Tibial nerve (tissue), 4 donors: ENCODE results near the gene MCCC1. TPM values are rescaled to one million over a fixed set of nuclear protein-coding genes. Genes with fewer than 3 reads are reported as not detected.

Experiments used
- DNase-seq, 2 donors: peaks; one replicate each; pipeline ENCODE4 v3.0.0-alpha.2; 2019; ENCODE audit warnings: low spot score in 2 of 2
- H3K27ac ChIP-seq, 4 donors: fragments of 200-600 bp; sonication (generic) in 3 of 4; one replicate each; pipeline ENCODE4 v1.5.1; 2017 to 2019; ENCODE audit warnings: mild to moderate bottlenecking in 1 of 4
- H3K27me3 ChIP-seq, 2 donors: fragments of 200-600 bp; sonication (generic) in 1 of 2; one replicate each; pipeline versions ENCODE4 v1.5.1 to v1.6.0; 2017 to 2019
- H3K36me3 ChIP-seq, 3 donors: fragments of 200-600 bp; sonication (generic); one replicate each; pipeline ENCODE4 v1.5.1; 2018 to 2019
- H3K4me1 ChIP-seq, 4 donors: fragments of 200-600 bp; sonication (generic) in 3 of 4; one replicate each; pipeline ENCODE4 v1.5.1; 2017 to 2019
- H3K4me3 ChIP-seq, 4 donors: fragments of 200-600 bp; sonication (generic) in 3 of 4; one replicate each; pipeline ENCODE4 v1.5.1; 2017 to 2019; ENCODE audit warnings: mild to moderate bottlenecking in 1 of 4, moderate library complexity in 1 of 4
- H3K9me3 ChIP-seq, 4 donors: fragments of 200-600 bp; sonication (generic) in 3 of 4; one replicate each; pipeline ENCODE4 v1.5.1; 2017 to 2019
- CTCF ChIP-seq, 5 experiments: fragments of 200-600 bp in 3 of 5; fragments of 450-650 bp in 2 of 5; sonication (generic) in 3 of 5; IDR thresholded peaks; one replicate each; pipeline ENCODE4 v1.5.1; 2016 to 2019; ENCODE audit warnings: antibody characterized with exemption in 5 of 5, mild to moderate bottlenecking in 3 of 5, moderate library complexity in 2 of 5
- EP300 ChIP-seq, 2 donors: sonication (generic); formaldehyde crosslinking; IDR thresholded peaks; one replicate each; pipeline ENCODE4 v1.6.1; 2017; ENCODE audit warnings: antibody characterized with exemption in 2 of 2, mild to moderate bottlenecking in 1 of 2
- POLR2A ChIP-seq, 2 donors: fragments of 450-650 bp; IDR thresholded peaks; one replicate each; pipeline ENCODE4 v1.6.1; 2017; ENCODE audit warnings: antibody characterized with exemption in 2 of 2, mild to moderate bottlenecking in 2 of 2, moderate library complexity in 2 of 2
- WGBS, 2 donors: methylation state at CpG; one replicate each; pipeline ENCODE4 v1.1.5; 2018; 5-methylcytosine and 5-hydroxymethylcytosine counted together
- total RNA-seq, 4 donors: library from RNA; depleted of rRNA; stranded (reverse); fragments of >200 nt; gene quantifications; one replicate each; pipeline ENCODE4 v1.1.0, GENCODE V29; 2016

MCCC1 gene
- total RNA-seq, 4 donors from 2014 or later = 39.9 to 61.2 (median 48.1) TPM

- WGBS, 2 donors = 84 to 85% methylated on average over 11 of the region's 11 CpGs
- Histone ChIP-seq H3K27me3 (no peaks in the 10 kb centered on the region), H3K4me1 (no peaks in the 10 kb centered on the region), H3K36me3 (peaks cover 0 to 85% (median 0%) of the 10 kb centered on the region in 3 donors), H3K27ac (no peak overlapping the region), H3K9me3 (no peaks in the 10 kb centered on the region), H3K4me3 (no peak overlapping the region)
- TF ChIP-seq EP300 (IDR thresholded peaks at IDR 0.05) = no peak
- TF ChIP-seq CTCF (IDR thresholded peaks at IDR 0.05) = no peak
- TF ChIP-seq POLR2A (IDR thresholded peaks at IDR 0.05) = no peak
- no peak for DNase-seq
Observed at GRCh38 chr3:183044547-183045229, 54.6 kb downstream of the MCCC1 start.

DNA sequence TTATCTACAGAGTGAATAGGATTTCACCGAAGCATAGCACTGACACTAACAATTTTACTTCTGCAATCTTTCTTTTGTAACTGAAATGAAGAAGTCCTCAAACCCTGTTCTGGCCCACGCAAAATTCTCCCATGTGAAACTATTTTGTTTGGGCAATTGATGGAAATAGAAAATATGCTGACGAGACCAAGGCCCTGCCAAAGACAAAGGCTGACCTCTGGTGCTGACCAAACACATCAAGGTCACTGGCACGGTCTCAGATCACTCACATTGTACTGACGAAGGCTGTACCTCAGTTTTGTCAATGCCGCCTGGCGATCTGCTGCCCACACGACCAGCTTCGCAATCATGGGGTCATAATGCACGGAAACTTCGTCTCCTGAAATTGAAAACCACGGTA lies 60.5 kb downstream of the MCCC1 start:
- Histone ChIP-seq H3K27me3 (no peaks in the 10 kb centered on the region), H3K4me1 (no peaks in the 10 kb centered on the region), H3K27ac (no peak overlapping the region), H3K36me3 (peaks cover 0 to 85% (median 11%) of the 10 kb centered on the region in 3 donors), H3K9me3 (no peaks in the 10 kb centered on the region), H3K4me3 (no peak overlapping the region)
- TF ChIP-seq CTCF (IDR thresholded peaks at IDR 0.05) = no peak
- TF ChIP-seq EP300 (IDR thresholded peaks at IDR 0.05) = no peak
- no peak for TF ChIP-seq POLR2A (IDR thresholded peaks at IDR 0.05)
- 74 to 76% methylated on average over 12 of the region's 12 CpGs for WGBS, 2 donors
- DNase-seq = no peak

DNA sequence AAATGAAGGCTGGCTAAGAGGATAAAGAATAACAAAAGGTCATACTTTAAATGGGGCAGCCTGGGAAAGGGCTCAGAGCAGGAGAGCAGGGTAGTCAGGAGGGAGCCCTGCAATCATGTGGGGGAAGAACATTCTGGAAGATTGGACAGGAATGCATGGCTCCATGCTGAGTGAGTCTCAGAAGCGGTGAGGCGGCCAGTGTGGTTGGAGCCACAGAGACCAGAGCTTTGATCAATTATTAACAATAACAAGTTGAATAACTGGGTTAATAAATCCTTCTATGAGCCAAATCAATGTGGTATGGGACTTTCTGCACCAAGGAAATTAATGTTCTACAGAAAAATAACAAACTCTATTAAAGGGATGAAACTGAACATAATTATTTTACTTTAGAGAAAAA lies 61.1 kb downstream of the MCCC1 start:
- 94 to 97% methylated on average over 2 of the region's 2 CpGs for WGBS, 2 donors
- H3K27me3 ChIP-seq = no peaks in the 10 kb centered on the region
- peaks cover 0 to 85% (median 11%) of the 10 kb centered on the region in 3 donors for H3K36me3 ChIP-seq
- H3K4me3 ChIP-seq = no peak overlapping the region
- H3K4me1 ChIP-seq = no peaks in the 10 kb centered on the region
- TF ChIP-seq EP300 (IDR thresholded peaks at IDR 0.05) (no peak), POLR2A (IDR thresholded peaks at IDR 0.05) (no peak), CTCF (IDR thresholded peaks at IDR 0.05) (no peak)
- no peak overlapping the region for H3K27ac ChIP-seq
- DNase-seq = no peak
- H3K9me3 ChIP-seq = no peaks in the 10 kb centered on the region

DNA sequence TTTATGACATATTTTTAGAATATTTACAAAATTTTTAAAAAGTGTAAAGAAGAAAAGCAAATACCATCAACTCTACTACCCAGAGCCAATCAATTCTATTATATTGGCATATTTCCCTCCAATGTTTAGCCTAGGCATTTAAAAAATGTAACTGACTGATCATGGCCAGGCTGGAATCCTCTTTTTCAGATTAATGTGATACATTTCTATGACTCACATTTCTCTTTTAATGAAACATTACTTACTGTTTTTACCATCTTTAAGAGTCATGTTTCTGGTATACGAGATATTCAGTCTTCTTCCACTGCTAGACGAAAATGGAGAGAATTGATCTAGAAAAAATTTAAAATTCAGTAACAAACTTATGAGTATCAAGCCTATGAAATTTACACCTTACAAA lies 65.5 kb downstream of the MCCC1 start:
- Histone ChIP-seq H3K4me1 (no peaks in the 10 kb centered on the region), H3K27ac (no peak overlapping the region), H3K27me3 (no peaks in the 10 kb centered on the region), H3K9me3 (peaks cover 0 to 2% (median 0%) of the 10 kb centered on the region in 4 donors), H3K36me3 (peaks cover 0 to 96% (median 11%) of the 10 kb centered on the region in 3 donors), H3K4me3 (no peak overlapping the region)
- WGBS, 2 donors = 89 to 99% methylated on average over 2 of the region's 2 CpGs
- no peak for DNase-seq
- TF ChIP-seq EP300 (IDR thresholded peaks at IDR 0.05) = no peak
- TF ChIP-seq CTCF (IDR thresholded peaks at IDR 0.05) = no peak
- no peak for TF ChIP-seq POLR2A (IDR thresholded peaks at IDR 0.05)

- WGBS, 2 donors = 92 to 93% methylated on average over 6 of the region's 6 CpGs
- Histone ChIP-seq H3K4me1 (no peaks in the 10 kb centered on the region), H3K27me3 (no peaks in the 10 kb centered on the region), H3K9me3 (peaks cover 0 to 2% (median 0%) of the 10 kb centered on the region in 4 donors), H3K27ac (no peak overlapping the region), H3K4me3 (no peak overlapping the region), H3K36me3 (peaks cover 1 to 96% (median 11%) of the 10 kb centered on the region in 3 donors)
- TF ChIP-seq EP300 (IDR thresholded peaks at IDR 0.05) = no peak
- no peak for TF ChIP-seq CTCF (IDR thresholded peaks at IDR 0.05)
- TF ChIP-seq POLR2A (IDR thresholded peaks at IDR 0.05) = no peak
- DNase-seq = no peak
Observed at GRCh38 chr3:183032880-183033555, 66.3 kb downstream of the MCCC1 start.
